GM12878 (cell line): ENCODE data around the gene VSTM4. TPM values are rescaled to one million over a fixed set of nuclear protein-coding genes. Genes with fewer than 3 reads are reported as not detected.
A peak's percentile ranks its signal among the peaks of the same experiment; 100 is the strongest.

ENCODE experiments used
- ATAC-seq: fragments of 200-7000 bp; cut with Tn5 transposase; 3 replicates; pipeline ENCODE4 v1.9.1; 2020; ENCODE audit warnings: mild to moderate bottlenecking, moderate library complexity
- BruUV-seq: library from RNA; stranded (reverse); fragments of 400-500 nt; replicated peaks from 2 replicates; lab custom pipeline; 2021; lab: Mats Ljungman, UMichigan
- CTCF ChIA-PET: fragments of 300-600 bp; sonication (Branson Sonifier 250); formaldehyde crosslinking; extraction: SDS; loops from one replicate; lab custom pipeline; 2021; ENCODE audit warnings: inconsistent platforms; lab: Yijun Ruan, JAX
- POLR2A ChIA-PET: fragments of 350-600 bp; formaldehyde crosslinking; extraction: SDS; loops from one replicate; lab custom pipeline; 2021; ENCODE audit warnings: inconsistent platforms; lab: Charles Lee
- RAD21 ChIA-PET: fragments of 300-600 bp; sonication (Branson Sonifier 250); formaldehyde crosslinking; loops from one replicate; lab custom pipeline; 2023; ENCODE audit warnings: antibody characterized with exemption; ENCODE audit not compliant: unreplicated experiment; lab: Charles Lee
- SMC1A ChIA-PET: fragments of 300-600 bp; sonication (Branson Sonifier 250); formaldehyde crosslinking; loops from one replicate; lab custom pipeline; 2023; ENCODE audit not compliant: unreplicated experiment, uncharacterized antibody; lab: Charles Lee
- DNase-seq: peaks from one replicate; pipeline ENCODE4 v3.0.0-alpha.2; 2011; ENCODE audit warnings: low read depth, low spot score
- FAIRE-seq: peaks from 3 replicates; lab custom pipeline; 2011; peaks lifted over from hg19 to GRCh38; lab: Jason Lieb, UNC
- H2AFZ ChIP-seq: 2 replicates; pipeline ENCODE4 v1.6.0; 2011; ENCODE audit warnings: low read depth, low read length, control low read depth; ENCODE audit not compliant: control insufficient read depth
- H3K27ac ChIP-seq: 2 replicates; pipeline ENCODE4 v1.5.1; 2011; ENCODE audit warnings: control low read depth; ENCODE audit not compliant: control insufficient read depth, insufficient read depth
- H3K27me3 ChIP-seq, 2 experiments: replicated peaks in 1 of 2; 2 replicates each; pipeline versions ENCODE4 v1.6.0 to v1.6.1; 2011; ENCODE audit warnings: low read length in 1 of 2; ENCODE audit not compliant: control insufficient read depth in 2 of 2, insufficient read depth in 2 of 2
- H3K36me3 ChIP-seq, 2 experiments: 2 replicates each; pipeline ENCODE4 v1.5.1; 2011; ENCODE audit warnings: low read length in 1 of 2; ENCODE audit not compliant: control insufficient read depth in 2 of 2, insufficient read depth in 2 of 2
- H3K4me1 ChIP-seq: 2 replicates; pipeline ENCODE4 v1.6.1; 2011; ENCODE audit warnings: mild to moderate bottlenecking, low read length, moderate library complexity, mixed read lengths; ENCODE audit not compliant: control insufficient read depth, insufficient read depth
- H3K4me2 ChIP-seq: 2 replicates; pipeline ENCODE4 v1.6.0; 2011; ENCODE audit warnings: control low read depth; ENCODE audit not compliant: control insufficient read depth, insufficient read depth
- H3K4me3 ChIP-seq: fragments of 200-600 bp; sonication (generic); 2 replicates; pipeline ENCODE4 v1.5.1; 2016
- H3K79me2 ChIP-seq: 2 replicates; pipeline ENCODE4 v1.6.0; 2011; ENCODE audit warnings: low read length; ENCODE audit not compliant: control insufficient read depth, insufficient read depth
- H3K9ac ChIP-seq: 2 replicates; pipeline ENCODE4 v1.8.0; 2011; ENCODE audit warnings: low read length, control low read depth, mixed read lengths; ENCODE audit not compliant: control insufficient read depth, insufficient read depth
- H3K9me3 ChIP-seq: replicated peaks from 3 replicates; pipeline ENCODE4 v1.5.1; 2011; ENCODE audit warnings: mild to moderate bottlenecking, low read length; ENCODE audit not compliant: control insufficient read depth, insufficient read depth
- H4K20me1 ChIP-seq: 2 replicates; pipeline ENCODE4 v1.6.0; 2011; ENCODE audit not compliant: control insufficient read depth, insufficient read depth
- CHD2 ChIP-seq: IDR thresholded peaks from 2 replicates; pipeline ENCODE4 v1.6.1; 2011; ENCODE audit warnings: low read depth, low read length, improper control_type of control experiment, borderline replicate concordance
- DPF2 ChIP-seq: fragments of 450-650 bp; IDR thresholded peaks from 2 replicates; pipeline ENCODE4 v1.6.1; 2017; ENCODE audit warnings: mild to moderate bottlenecking
- FOXK2 ChIP-seq: fragments of 450-650 bp; IDR thresholded peaks from 2 replicates; pipeline ENCODE4 v1.6.1; 2017; ENCODE audit warnings: mild to moderate bottlenecking, moderate library complexity
- HDAC2 ChIP-seq: fragments of 200-600 bp; sonication (generic); IDR thresholded peaks from 2 replicates; pipeline ENCODE4 v1.6.1; 2017
- IRF4 ChIP-seq: IDR thresholded peaks from 2 replicates; pipeline ENCODE4 v1.6.1; 2011; ENCODE audit warnings: low read depth, low read length
- KDM1A ChIP-seq: fragments of 200-600 bp; sonication (generic); IDR thresholded peaks from 2 replicates; pipeline ENCODE4 v1.6.1; 2016; ENCODE audit warnings: borderline replicate concordance
- MYC ChIP-seq: IDR thresholded peaks from 2 replicates; pipeline ENCODE4 v1.6.1; 2011; ENCODE audit warnings: mild to moderate bottlenecking, low read length, moderate library complexity, inconsistent platforms; ENCODE audit not compliant: insufficient read depth, insufficient replicate concordance, insufficient read length, severe bottlenecking
- NR2C2 ChIP-seq: IDR thresholded peaks from 2 replicates; pipeline ENCODE4 v1.6.1; 2011; ENCODE audit warnings: borderline replicate concordance, low read depth; ENCODE audit not compliant: control insufficient read depth, insufficient read length
- POLR2AphosphoS5 ChIP-seq: IDR thresholded peaks from 2 replicates; pipeline ENCODE4 v1.6.1; 2011; ENCODE audit warnings: mild to moderate bottlenecking, low read length, inconsistent platforms
- RAD21 ChIP-seq: IDR thresholded peaks from 2 replicates; pipeline ENCODE4 v1.6.1; 2011; ENCODE audit warnings: mild to moderate bottlenecking, low read depth, low read length, moderate library complexity; ENCODE audit not compliant: insufficient read depth
- RFX5 ChIP-seq: IDR thresholded peaks from 2 replicates; pipeline ENCODE4 v1.6.1; 2011; ENCODE audit warnings: low read depth, low read length, improper control_type of control experiment
- SMC3 ChIP-seq: IDR thresholded peaks from 2 replicates; pipeline ENCODE4 v1.6.1; 2011; ENCODE audit warnings: low read length, improper control_type of control experiment, borderline replicate concordance
- SPI1 ChIP-seq: IDR thresholded peaks from 2 replicates; pipeline ENCODE4 v1.6.1; 2011; ENCODE audit warnings: low read depth, mild to moderate bottlenecking, low read length, moderate library complexity, borderline replicate concordance; ENCODE audit not compliant: insufficient read depth
- SREBF1 ChIP-seq: IDR thresholded peaks from 2 replicates; pipeline ENCODE4 v1.6.1; 2012; ENCODE audit warnings: mild to moderate bottlenecking, low read length
- TCF3 ChIP-seq: IDR thresholded peaks from 2 replicates; pipeline ENCODE4 v1.6.1; 2012; ENCODE audit warnings: low read depth, mild to moderate bottlenecking, low read length, borderline replicate concordance; ENCODE audit not compliant: insufficient read depth
- YY1 ChIP-seq: IDR thresholded peaks from 2 replicates; pipeline ENCODE4 v1.6.1; 2011; ENCODE audit warnings: low read depth, mild to moderate bottlenecking, low read length
- WGBS: methylation state at CpG from one replicate; pipeline ENCODE4 v1.1.6; 2016; ENCODE audit warnings: low lambda C conversion rate; ENCODE audit not compliant: insufficient replicate concordance, insufficient coverage; ENCODE audit errors: missing lambda C conversion rate; 5-methylcytosine and 5-hydroxymethylcytosine counted together
- in situ Hi-C: fragments of 300-500 bp; cut with MboI; formaldehyde crosslinking; loops from 9 replicates; pipeline ENCODE4 v1.14.3; 2018; ENCODE audit warnings: mixed read lengths
- intact Hi-C: fragments of 100-400 bp; cut with micrococcal nuclease; formaldehyde crosslinking; loops from one replicate; pipeline ENCODE4 v1.14.2; 2022; ENCODE audit not compliant: unreplicated experiment
- polyA plus RNA-seq, 11 experiments: library from polyadenylated mRNA; depleted of rRNA in 4 of 11; unstranded in 6 of 11; stranded (reverse) in 5 of 11; fragments of >200 nt; fragmentation: Nextera tagmentation in 4 of 11; fragmentation: Illumina TruSeq in 1 of 11; extraction: Ambion mirVana in 4 of 11; extraction: Trizol in 1 of 11; gene quantifications; 1 replicate in 1 of 11; 2 replicates in 10 of 11; pipeline versions ENCODE4 v1.2.1 to v1.2.3, GENCODE V29; 2011 to 2016; ENCODE audit warnings: inconsistent platforms in 2 of 11, missing spikeins in 2 of 11, low read depth in 1 of 11
- total RNA-seq, 4 experiments: library from RNA; depleted of rRNA in 3 of 4; stranded (reverse); fragments of >200 nt in 3 of 4; fragmentation: Illumina TruSeq in 1 of 4; extraction: Trizol in 1 of 4; gene quantifications; 2 replicates each; pipeline versions ENCODE4 v1.2.1 to v1.2.3, GENCODE V29; 2013 to 2021
- TF ChIP-seq, protein P1 (sequence below): IDR thresholded peaks from 2 replicates; pipeline ENCODE4 v1.6.1; 2012; ENCODE audit warnings: low read depth, low read length, improper control_type of control experiment
- TF ChIP-seq, protein P2 (sequence below), 3 experiments: IDR thresholded peaks in 2 of 3; conservative IDR thresholded peaks in 1 of 3; 2 replicates each; pipeline ENCODE4 v1.5.1; 2011; ENCODE audit warnings: low read depth in 3 of 3, low read length in 3 of 3, mild to moderate bottlenecking in 3 of 3, control low read depth in 2 of 3, moderate library complexity in 2 of 3, inconsistent platforms in 1 of 3, mixed read lengths in 1 of 3; ENCODE audit not compliant: control insufficient read depth in 2 of 3, insufficient read depth in 1 of 3; ENCODE audit errors: extremely low read depth in 1 of 3

VSTM4 gene
- total and polyA plus RNA-seq, 10 of the 15 experiments (the other 5 are each of a cell fraction or from before 2014, with no cell fraction given): 0.01 to 0.14 (median 0.02) TPM; not detected in 7

- H3K27ac ChIP-seq: no peak overlapping the region
- FAIRE-seq (peak; percentile 61), ATAC-seq (peak; percentile 87), DNase-seq (no peak)
- H4K20me1 ChIP-seq: no peaks in the 10 kb centered on the region; the same call in 1 of the 2 replicates
- intact Hi-C loops: loop anchor here (1.0 kb wide), 2 partner anchors 183 to 506 kb away; no protein-coding TSS in a partner anchor
- H3K9me3 ChIP-seq: no peaks in the 10 kb centered on the region
- ChIA-PET CTCF (interaction anchor here (0.6 to 1.8 kb wide), 9 partner anchors 11 to 508 kb away, joined by 3 to 6 read pairs (median 3); no protein-coding TSS in a partner anchor), POLR2A (no interaction called here), SMC1A (interaction anchor here (0.6 to 1.4 kb wide), 8 partner anchors 7 to 188 kb away, joined by 3 to 5 read pairs (median 3); no protein-coding TSS in a partner anchor), RAD21 (interaction anchor here (0.9 to 1.8 kb wide), 3 partner anchors 8 to 506 kb away, joined by 3 to 7 read pairs (median 5); no protein-coding TSS in a partner anchor)
- WGBS: 55% methylated on average over 9 of the region's 9 CpGs
- peaks cover 0 to 4% of the 10 kb centered on the region in 2 experiments; a peak in 2 of 4 replicates for H3K36me3 ChIP-seq
- H3K4me3 ChIP-seq: no peak overlapping the region
- H2AFZ ChIP-seq: no peak overlapping the region
- H3K79me2 ChIP-seq: no peaks in the 10 kb centered on the region
- H3K9ac ChIP-seq: no peak overlapping the region
- in situ Hi-C loops: no loop called here
- no peak overlapping the region for H3K4me2 ChIP-seq
- no TSS peak for BruUV-seq
- TF ChIP-seq HDAC2 (no peak), SPI1 (no peak), TCF3 (no peak), KDM1A (no peak), MYC (no peak), SREBF1 (no peak), POLR2AphosphoS5 (no peak), FOXK2 (no peak), CHD2 (no peak), RFX5 (no peak), RAD21 (peak; percentile 73), IRF4 (no peak), SMC3 (peak; percentile 72), NR2C2 (no peak), DPF2 (no peak), YY1 (0 out of 2 replicates have a peak, but pooled peaks have one; percentile 48)
- TF ChIP-seq, protein P1, sequence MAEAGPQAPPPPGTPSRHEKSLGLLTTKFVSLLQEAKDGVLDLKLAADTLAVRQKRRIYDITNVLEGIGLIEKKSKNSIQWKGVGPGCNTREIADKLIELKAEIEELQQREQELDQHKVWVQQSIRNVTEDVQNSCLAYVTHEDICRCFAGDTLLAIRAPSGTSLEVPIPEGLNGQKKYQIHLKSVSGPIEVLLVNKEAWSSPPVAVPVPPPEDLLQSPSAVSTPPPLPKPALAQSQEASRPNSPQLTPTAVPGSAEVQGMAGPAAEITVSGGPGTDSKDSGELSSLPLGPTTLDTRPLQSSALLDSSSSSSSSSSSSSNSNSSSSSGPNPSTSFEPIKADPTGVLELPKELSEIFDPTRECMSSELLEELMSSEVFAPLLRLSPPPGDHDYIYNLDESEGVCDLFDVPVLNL: no peak
- TF ChIP-seq, protein P2, sequence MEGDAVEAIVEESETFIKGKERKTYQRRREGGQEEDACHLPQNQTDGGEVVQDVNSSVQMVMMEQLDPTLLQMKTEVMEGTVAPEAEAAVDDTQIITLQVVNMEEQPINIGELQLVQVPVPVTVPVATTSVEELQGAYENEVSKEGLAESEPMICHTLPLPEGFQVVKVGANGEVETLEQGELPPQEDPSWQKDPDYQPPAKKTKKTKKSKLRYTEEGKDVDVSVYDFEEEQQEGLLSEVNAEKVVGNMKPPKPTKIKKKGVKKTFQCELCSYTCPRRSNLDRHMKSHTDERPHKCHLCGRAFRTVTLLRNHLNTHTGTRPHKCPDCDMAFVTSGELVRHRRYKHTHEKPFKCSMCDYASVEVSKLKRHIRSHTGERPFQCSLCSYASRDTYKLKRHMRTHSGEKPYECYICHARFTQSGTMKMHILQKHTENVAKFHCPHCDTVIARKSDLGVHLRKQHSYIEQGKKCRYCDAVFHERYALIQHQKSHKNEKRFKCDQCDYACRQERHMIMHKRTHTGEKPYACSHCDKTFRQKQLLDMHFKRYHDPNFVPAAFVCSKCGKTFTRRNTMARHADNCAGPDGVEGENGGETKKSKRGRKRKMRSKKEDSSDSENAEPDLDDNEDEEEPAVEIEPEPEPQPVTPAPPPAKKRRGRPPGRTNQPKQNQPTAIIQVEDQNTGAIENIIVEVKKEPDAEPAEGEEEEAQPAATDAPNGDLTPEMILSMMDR (IDR thresholded peaks at IDR 0.05 in 2 of 3, conservative IDR thresholded peaks at IDR 0.05 in 1 of 3; ENCODE audit: control insufficient read depth in 2 of 3, extremely low read depth in 1 of 3, insufficient read depth in 1 of 3, low read depth in 3 of 3, low read length in 3 of 3): peak; percentile 51 to 75 (median 72)
- no peaks in the 10 kb centered on the region for H3K27me3 ChIP-seq
- no peaks in the 10 kb centered on the region for H3K4me1 ChIP-seq
These were observed 49.4 kb upstream of the VSTM4 start for GRCh38 chr10:49164559-49165188.
